Activated CD4-positive, alpha-beta T cell treated with anti-CD3 and anti-CD28 coated beads for 36 hours (primary cell): ENCODE results near the gene EDEM3. TPM values are rescaled to one million over a fixed set of nuclear protein-coding genes. Genes with fewer than 3 reads are reported as not detected.

Experiments
- ATAC-seq: fragments of 200-7000 bp; cut with Tn5 transposase; one replicate; pipeline ENCODE4 v1.10.0; 2021; ENCODE audit warnings: mild to moderate bottlenecking, moderate library complexity
- CTCF ChIA-PET: fragments of 350-600 bp; sonication (Branson Sonifier 250); formaldehyde crosslinking; loops from one replicate; lab custom pipeline; 2021; ENCODE audit warnings: antibody characterized with exemption; lab: Charles Lee
- POLR2A ChIA-PET: fragments of 350-600 bp; sonication (Branson Sonifier 250); formaldehyde crosslinking; loops from one replicate; lab custom pipeline; 2021; ENCODE audit warnings: antibody characterized with exemption, inconsistent platforms; lab: Charles Lee
- DNase-seq: peaks from one replicate; pipeline ENCODE4 v3.0.0-alpha.2; 2020
- H3K27ac Mint-ChIP-seq: one replicate; pipeline ENCODE4 v1.8.0; 2021; ENCODE audit warnings: mixed read lengths
- H3K27me3 Mint-ChIP-seq: one replicate; pipeline ENCODE4 v1.8.0; 2021; ENCODE audit warnings: mixed read lengths
- H3K36me3 Mint-ChIP-seq: one replicate; pipeline ENCODE4 v1.8.0; 2021; ENCODE audit warnings: low read depth, mixed read lengths
- H3K4me1 Mint-ChIP-seq: one replicate; pipeline ENCODE4 v1.8.0; 2021; ENCODE audit warnings: mixed read lengths
- H3K4me3 Mint-ChIP-seq: one replicate; pipeline ENCODE4 v1.8.0; 2021; ENCODE audit warnings: mild to moderate bottlenecking, moderate library complexity, mixed read lengths
- H3K9me3 Mint-ChIP-seq: one replicate; pipeline ENCODE4 v1.8.0; 2021; ENCODE audit warnings: low read depth, mixed read lengths
- intact Hi-C, 2 experiments: fragments of 100-400 bp; cut with DNase I in 1 of 2; cut with micrococcal nuclease in 1 of 2; formaldehyde crosslinking; loops; one replicate each; pipeline versions ENCODE4 v1.14.2 to v1.15.1; 2022 to 2024; cut with DNase I, micrococcal nuclease
- total RNA-seq, 2 experiments: library from RNA; stranded (reverse); gene quantifications; one replicate each; pipeline ENCODE4 v1.2.3, GENCODE V29; 2021

EDEM3 gene
- total RNA-seq, 2 experiments from 2014 or later, result 14.0 to 15.2 TPM

GRCh38 chr1:184650177-184650866 lies 104.3 kb downstream of the EDEM3 start:
- intact Hi-C loops, result no loop called here
- Mint-ChIP-seq H3K27me3 (peaks cover 8% of the 10 kb centered on the region), H3K27ac (no peak overlapping the region), H3K4me3 (no peak overlapping the region), H3K4me1 (no peaks in the 10 kb centered on the region), H3K9me3 (no peaks in the 10 kb centered on the region), H3K36me3 (no peaks in the 10 kb centered on the region)
- no peak for ATAC-seq
- DNase-seq, result no peak
- CTCF ChIA-PET, result interaction anchor here (2.6 kb wide), 1 partner anchor 14 kb away, joined by 13 read pairs; no protein-coding TSS in a partner anchor
- POLR2A ChIA-PET, result no interaction called here

GRCh38 chr1:184649451-184649888 lies 105.2 kb downstream of the EDEM3 start:
- H3K36me3 Mint-ChIP-seq, result no peaks in the 10 kb centered on the region
- CTCF ChIA-PET, result no interaction called here
- intact Hi-C loops, result no loop called here
- no peaks in the 10 kb centered on the region for H3K4me1 Mint-ChIP-seq
- no peak overlapping the region for H3K4me3 Mint-ChIP-seq
- ATAC-seq (no peak), DNase-seq (no peak)
- no peaks in the 10 kb centered on the region for H3K9me3 Mint-ChIP-seq
- no peak overlapping the region for H3K27ac Mint-ChIP-seq
- peaks cover 8% of the 10 kb centered on the region for H3K27me3 Mint-ChIP-seq
- POLR2A ChIA-PET, result no interaction called here

- Mint-ChIP-seq H3K9me3 (no peaks in the 10 kb centered on the region), H3K36me3 (no peaks in the 10 kb centered on the region), H3K27me3 (peaks cover 8% of the 10 kb centered on the region), H3K4me1 (no peaks in the 10 kb centered on the region), H3K27ac (no peak overlapping the region), H3K4me3 (no peak overlapping the region)
- no peak for DNase-seq
- no peak for ATAC-seq
- intact Hi-C loops, result no loop called here
- ChIA-PET POLR2A (no interaction called here), CTCF (no interaction called here)
These were observed 105.8 kb downstream of the EDEM3 start for GRCh38 chr1:184648856-184649201.

- Mint-ChIP-seq H3K9me3 (no peaks in the 10 kb centered on the region), H3K4me1 (no peaks in the 10 kb centered on the region), H3K27ac (no peak overlapping the region), H3K4me3 (no peak overlapping the region), H3K27me3 (peaks cover 10% of the 10 kb centered on the region), H3K36me3 (no peaks in the 10 kb centered on the region)
- ATAC-seq (no peak), DNase-seq (no peak)
- intact Hi-C loops, result no loop called here
- CTCF ChIA-PET, result no interaction called here
- POLR2A ChIA-PET, result no interaction called here
These were observed 106.3 kb downstream of the EDEM3 start for GRCh38 chr1:184648160-184648855.

GRCh38 chr1:184647471-184647870 lies 107.2 kb downstream of the EDEM3 start:
- CTCF ChIA-PET, result no interaction called here
- no peak overlapping the region for H3K27ac Mint-ChIP-seq
- no peaks in the 10 kb centered on the region for H3K4me1 Mint-ChIP-seq
- H3K4me3 Mint-ChIP-seq, result no peak overlapping the region
- POLR2A ChIA-PET, result no interaction called here
- no peak for ATAC-seq
- no peak for DNase-seq
- intact Hi-C loops, result no loop called here
- no peaks in the 10 kb centered on the region for H3K9me3 Mint-ChIP-seq
- peaks cover 12% of the 10 kb centered on the region for H3K27me3 Mint-ChIP-seq
- H3K36me3 Mint-ChIP-seq, result no peaks in the 10 kb centered on the region

GRCh38 chr1:184646824-184647223 lies 107.8 kb downstream of the EDEM3 start:
- POLR2A ChIA-PET, result no interaction called here
- Mint-ChIP-seq H3K27me3 (peaks cover 18% of the 10 kb centered on the region), H3K9me3 (no peaks in the 10 kb centered on the region), H3K4me3 (no peak overlapping the region), H3K27ac (no peak overlapping the region), H3K36me3 (no peaks in the 10 kb centered on the region), H3K4me1 (no peaks in the 10 kb centered on the region)
- DNase-seq, result no peak
- CTCF ChIA-PET, result no interaction called here
- ATAC-seq, result no peak
- intact Hi-C loops, result no loop called here

- ATAC-seq (no peak), DNase-seq (no peak)
- ChIA-PET POLR2A (no interaction called here), CTCF (no interaction called here)
- intact Hi-C loops, result no loop called here
- H3K4me3 Mint-ChIP-seq, result no peak overlapping the region
- H3K27ac Mint-ChIP-seq, result no peak overlapping the region
- H3K9me3 Mint-ChIP-seq, result no peaks in the 10 kb centered on the region
- H3K27me3 Mint-ChIP-seq, result peaks cover 15% of the 10 kb centered on the region
- no peaks in the 10 kb centered on the region for H3K4me1 Mint-ChIP-seq
- no peaks in the 10 kb centered on the region for H3K36me3 Mint-ChIP-seq
These were observed 108.4 kb downstream of the EDEM3 start for GRCh38 chr1:184646178-184646701.

- ATAC-seq, result no peak
- CTCF ChIA-PET, result no interaction called here
- H3K9me3 Mint-ChIP-seq, result no peaks in the 10 kb centered on the region
- peaks cover 12% of the 10 kb centered on the region for H3K27me3 Mint-ChIP-seq
- intact Hi-C loops, result no loop called here
- no peak overlapping the region for H3K27ac Mint-ChIP-seq
- POLR2A ChIA-PET, result no interaction called here
- no peaks in the 10 kb centered on the region for H3K4me1 Mint-ChIP-seq
- H3K36me3 Mint-ChIP-seq, result no peaks in the 10 kb centered on the region
- DNase-seq, result no peak
- H3K4me3 Mint-ChIP-seq, result no peak overlapping the region
These were observed 109.9 kb downstream of the EDEM3 start for GRCh38 chr1:184644771-184645170.

- intact Hi-C loops, result no loop called here
- DNase-seq (no peak), ATAC-seq (no peak)
- Mint-ChIP-seq H3K27ac (no peak overlapping the region), H3K36me3 (no peaks in the 10 kb centered on the region), H3K27me3 (peaks cover 12% of the 10 kb centered on the region), H3K9me3 (no peaks in the 10 kb centered on the region), H3K4me3 (no peak overlapping the region), H3K4me1 (no peaks in the 10 kb centered on the region)
- ChIA-PET CTCF (no interaction called here), POLR2A (no interaction called here)
These were observed 111.0 kb downstream of the EDEM3 start for GRCh38 chr1:184643661-184644060.

GRCh38 chr1:184641894-184642293 lies 112.8 kb downstream of the EDEM3 start:
- no peak for DNase-seq
- peaks cover 10% of the 10 kb centered on the region for H3K27me3 Mint-ChIP-seq
- intact Hi-C loops, result no loop called here
- H3K9me3 Mint-ChIP-seq, result no peaks in the 10 kb centered on the region
- H3K4me1 Mint-ChIP-seq, result no peaks in the 10 kb centered on the region
- H3K36me3 Mint-ChIP-seq, result no peaks in the 10 kb centered on the region
- H3K27ac Mint-ChIP-seq, result no peak overlapping the region
- POLR2A ChIA-PET, result no interaction called here
- CTCF ChIA-PET, result interaction anchor here (1.6 kb wide), 1 partner anchor 34 kb away, joined by 4 read pairs; no protein-coding TSS in a partner anchor
- ATAC-seq, result no peak
- H3K4me3 Mint-ChIP-seq, result no peak overlapping the region

GRCh38 chr1:184640505-184640904 lies 114.2 kb downstream of the EDEM3 start:
- intact Hi-C loops, result no loop called here
- H3K27ac Mint-ChIP-seq, result no peak overlapping the region
- ATAC-seq (no peak), DNase-seq (no peak)
- no peaks in the 10 kb centered on the region for H3K4me1 Mint-ChIP-seq
- H3K4me3 Mint-ChIP-seq, result no peak overlapping the region
- CTCF ChIA-PET, result no interaction called here
- H3K36me3 Mint-ChIP-seq, result no peaks in the 10 kb centered on the region
- H3K27me3 Mint-ChIP-seq, result peaks cover 10% of the 10 kb centered on the region
- no peaks in the 10 kb centered on the region for H3K9me3 Mint-ChIP-seq
- POLR2A ChIA-PET, result no interaction called here
